T-cell (primary cell): ENCODE data around the gene APOM. TPM values are rescaled to one million over a fixed set of nuclear protein-coding genes. Genes with fewer than 3 reads are reported as not detected.

Experiments
- ATAC-seq, 4 experiments: fragments of 200-7000 bp in 3 of 4; fragments of 150-1000 bp in 1 of 4; cut with Tn5 transposase; replicated peaks in 1 of 4; 1 replicate in 3 of 4; 2 replicates in 1 of 4; pipeline ENCODE4 v1.10.0; 2021; ENCODE audit warnings: moderate library complexity in 3 of 4, mild to moderate bottlenecking in 2 of 4, moderate number of reproducible peaks in 1 of 4
- CTCF ChIA-PET, 2 donors: fragments of 300-600 bp; sonication (Branson Sonifier 250); formaldehyde crosslinking; loops; one replicate each; lab custom pipeline; 2022; ENCODE audit warnings: antibody characterized with exemption in 2 of 2; lab: Charles Lee
- POLR2A ChIA-PET, 2 donors: fragments of 300-600 bp; sonication (Branson Sonifier 250); formaldehyde crosslinking; loops; one replicate each; lab custom pipeline; 2022; ENCODE audit warnings: antibody characterized with exemption in 2 of 2; lab: Charles Lee
- DNase-seq, 35 experiments: peaks; one replicate each; pipeline versions ENCODE4 v3.0.0 to v3.0.0-alpha.2; 2013 to 2023
- H3K27ac ChIP-seq: one replicate; pipeline ENCODE4 v1.5.1; 2013; ENCODE audit warnings: low read length
- H3K27me3 ChIP-seq, 2 experiments: replicated peaks in 1 of 2; 1 replicate in 1 of 2; 2 replicates in 1 of 2; pipeline versions ENCODE4 v1.6.1 to v1.7.0; 2013; ENCODE audit warnings: low read length in 1 of 2, mixed read lengths in 1 of 2; ENCODE audit not compliant: control insufficient read depth in 2 of 2, insufficient read depth in 2 of 2; ENCODE audit errors: extremely low read depth in 1 of 2
- H3K36me3 ChIP-seq, 2 donors: 1 replicate in 1 of 2; 2 replicates in 1 of 2; pipeline versions ENCODE4 v1.6.1 to v1.7.0; 2013; ENCODE audit warnings: low read length in 1 of 2; ENCODE audit not compliant: control insufficient read depth in 2 of 2, insufficient read depth in 1 of 2; ENCODE audit errors: extremely low read depth in 1 of 2
- H3K4me1 ChIP-seq, 2 experiments: 1 replicate in 1 of 2; 2 replicates in 1 of 2; pipeline versions ENCODE4 v1.6.1 to v1.7.0; 2013; ENCODE audit warnings: low read length in 2 of 2, mixed read lengths in 1 of 2; ENCODE audit not compliant: insufficient read depth in 2 of 2, control insufficient read depth in 1 of 2; ENCODE audit errors: extremely low read depth in 1 of 2
- H3K4me3 ChIP-seq, 2 donors: 1 replicate in 1 of 2; 2 replicates in 1 of 2; pipeline versions ENCODE4 v1.5.1 to v1.7.0; 2013; ENCODE audit warnings: mild to moderate bottlenecking in 2 of 2, low read length in 1 of 2, moderate library complexity in 1 of 2; ENCODE audit not compliant: control insufficient read depth in 1 of 2; ENCODE audit errors: extremely low read depth in 1 of 2
- H3K9me3 ChIP-seq: 2 replicates; pipeline ENCODE4 v1.7.0; 2013
- H3K27ac Mint-ChIP-seq, 2 donors: one replicate each; pipeline ENCODE4 v1.8.0; 2020 to 2021; ENCODE audit warnings: mild to moderate bottlenecking in 2 of 2, mixed read lengths in 2 of 2
- H3K27me3 Mint-ChIP-seq, 2 donors: one replicate each; pipeline ENCODE4 v1.8.0; 2021 to 2022; ENCODE audit warnings: mixed read lengths in 2 of 2
- H3K36me3 Mint-ChIP-seq: one replicate; pipeline ENCODE4 v1.8.0; 2021; ENCODE audit warnings: mixed read lengths
- H3K4me1 Mint-ChIP-seq, 3 donors: one replicate each; pipeline ENCODE4 v1.8.0; 2020 to 2022; ENCODE audit warnings: mixed read lengths in 3 of 3, mild to moderate bottlenecking in 1 of 3
- H3K4me3 Mint-ChIP-seq, 3 donors: one replicate each; pipeline ENCODE4 v1.8.0; 2020 to 2022; ENCODE audit warnings: mild to moderate bottlenecking in 3 of 3, mixed read lengths in 3 of 3, moderate library complexity in 3 of 3
- H3K9me3 Mint-ChIP-seq, 3 donors: one replicate each; pipeline ENCODE4 v1.8.0; 2020 to 2022; ENCODE audit warnings: mixed read lengths in 3 of 3
- WGBS: methylation state at CpG from one replicate; pipeline ENCODE4 v1.1.5; 2013; ENCODE audit warnings: missing lambda C conversion rate; ENCODE audit not compliant: insufficient coverage; 5-methylcytosine and 5-hydroxymethylcytosine counted together
- total RNA-seq, 35 experiments: library from RNA in 6 of 35; stranded (reverse) in 6 of 35; fragments of 120-200 nt in 1 of 35; gene quantifications; one replicate each; pipeline versions ENCODE4 v1.2.1 to v1.2.4 and lab custom pipeline; 2013 to 2026

The APOM gene
- total RNA-seq, 5 donors from 2014 or later (not counting 1 experiment from before 2014, with no cell fraction given), result 1.4 to 3.6 (median 3.2) TPM

GRCh38 chr6:31663126-31663960 is 7.6 kb downstream of the APOM start:
- Mint-ChIP-seq H3K27me3 (no peaks in the 10 kb centered on the region), H3K36me3 (peaks cover 31% of the 10 kb centered on the region), H3K27ac (peak overlapping the region; percentile 98 to 99), H3K4me3 (peak overlapping the region; percentile 94 to 97 (median 95)), H3K9me3 (no peaks in the 10 kb centered on the region), H3K4me1 (peaks cover 76 to 83% (median 78%) of the 10 kb centered on the region in 3 donors)
- Histone ChIP-seq H3K4me3 (peak overlapping the region; percentile 86 to 90), H3K27me3 (no peaks in the 10 kb centered on the region), H3K36me3 (peaks cover 5 to 32% of the 10 kb centered on the region in 2 donors), H3K9me3 (no peaks in the 10 kb centered on the region), H3K4me1 (peaks cover 28 to 75% of the 10 kb centered on the region in 2 experiments), H3K27ac (no peak overlapping the region)
- WGBS, result 66% methylated on average over 5 of the region's 9 CpGs
- CTCF ChIA-PET, result interaction anchor here in 1 of 2 donors (0.6 to 1.6 kb wide), 3 partner anchors 10 to 173 kb away, joined by 3 to 9 read pairs (median 5); no protein-coding TSS in a partner anchor
- POLR2A ChIA-PET, result interaction anchor here (0.5 to 1.6 kb wide), 3 partner anchors 9 to 19 kb away, joined by 3 to 6 read pairs (median 5); no protein-coding TSS in a partner anchor
- DNase-seq (no peak), ATAC-seq (no peak)

GRCh38 chr6:31663961-31664789 is 8.5 kb downstream of the APOM start:
- no peaks in the 10 kb centered on the region for H3K27me3 ChIP-seq
- H3K36me3 ChIP-seq, result peaks cover 12 to 39% of the 10 kb centered on the region in 2 donors
- peak overlapping the region; percentile 86 to 90 for H3K4me3 ChIP-seq
- Mint-ChIP-seq H3K9me3 (no peaks in the 10 kb centered on the region), H3K27ac (peak overlapping the region; percentile 98 to 99), H3K36me3 (peaks cover 38% of the 10 kb centered on the region), H3K27me3 (no peaks in the 10 kb centered on the region), H3K4me1 (peaks cover 70 to 81% (median 74%) of the 10 kb centered on the region in 3 donors), H3K4me3 (peak overlapping the region; percentile 94 to 97 (median 95))
- CTCF ChIA-PET, result interaction anchor here (0.8 to 1.6 kb wide), 6 partner anchors 10 to 198 kb away, joined by 3 to 10 read pairs (median 4); partner anchors contain the start of genes ABHD16A (in 1 of the 2), BAG6 (in 1 of the 2) and NEU1 (in 1 of the 2)
- POLR2A ChIA-PET, result interaction anchor here (0.5 to 1.6 kb wide), 7 partner anchors 10 to 199 kb away, joined by 3 to 11 read pairs (median 5); partner anchors contain the start of genes BAG6 (in 1 of the 2) and NEU1 (in 1 of the 2)
- ATAC-seq, result no peak
- H3K4me1 ChIP-seq, result peaks cover 24 to 71% of the 10 kb centered on the region in 2 experiments
- peak in 1 of 35 experiments; percentile 34 for DNase-seq
- no peaks in the 10 kb centered on the region for H3K9me3 ChIP-seq
- peak overlapping the region; percentile 97 for H3K27ac ChIP-seq
- WGBS, result 35% methylated on average over 10 of the region's 17 CpGs

- Mint-ChIP-seq H3K4me3 (peak within 1 kb of the TSS; percentile 94 to 97 (median 95)), H3K27me3 (no peaks in the 10 kb centered on the region), H3K27ac (peak within 1 kb of the TSS; percentile 98 to 99), H3K9me3 (no peaks in the 10 kb centered on the region), H3K4me1 (peaks cover 62 to 73% (median 68%) of the 10 kb centered on the region in 3 donors), H3K36me3 (peaks cover 38% of the 10 kb centered on the region)
- WGBS, result under 1% methylated on average over 27 of the region's 39 CpGs
- H3K4me1 ChIP-seq, result peaks cover 19 to 67% of the 10 kb centered on the region in 2 experiments
- ChIA-PET POLR2A (interaction anchor here (0.6 to 1.2 kb wide), 4 partner anchors 13 to 198 kb away, joined by 3 to 11 read pairs (median 4); partner anchors contain the start of genes BAG6 (in 1 of the 2) and NEU1 (in 1 of the 2)), CTCF (interaction anchor here (0.5 to 1.1 kb wide), 7 partner anchors 11 to 198 kb away, joined by 3 to 10 read pairs (median 3); partner anchors contain the start of genes ABHD16A (in 1 of the 2), BAG6 (in 1 of the 2) and NEU1 (in 1 of the 2))
- no peaks in the 10 kb centered on the region for H3K9me3 ChIP-seq
- peak within 1 kb of the TSS; percentile 97 for H3K27ac ChIP-seq
- H3K36me3 ChIP-seq, result peaks cover 18 to 47% of the 10 kb centered on the region in 2 donors
- ATAC-seq (peak; percentile 34 to 48 (median 42)), DNase-seq (peak; percentile 77 to 97 (median 89))
- peak within 1 kb of the TSS; percentile 86 to 90 for H3K4me3 ChIP-seq
- no peaks in the 10 kb centered on the region for H3K27me3 ChIP-seq
Measured at GRCh38 chr6:31664790-31665500, 9.3 kb downstream of the APOM start, which contains the start of gene GPANK1. Gene GPANK1 (minus strand): TSS chr6:31664997. CDS start chr6:31664478, 519 bp downstream.

GRCh38 chr6:31665501-31666336 is 10.0 kb downstream of the APOM start, which contains the start of gene CSNK2B:
Gene CSNK2B (plus strand): TSS chr6:31666080. CDS start chr6:31666832, 752 bp downstream.
- Histone ChIP-seq H3K4me1 (peaks cover 19 to 63% of the 10 kb centered on the region in 2 experiments), H3K27ac (peak within 1 kb of the TSS; percentile 97), H3K36me3 (peaks cover 18 to 55% of the 10 kb centered on the region in 2 donors), H3K4me3 (peak within 1 kb of the TSS; percentile 86 to 90), H3K27me3 (no peaks in the 10 kb centered on the region), H3K9me3 (no peaks in the 10 kb centered on the region)
- under 1% methylated on average over 50 of the region's 63 CpGs for WGBS
- CTCF ChIA-PET, result interaction anchor here (0.5 to 1.2 kb wide), 7 partner anchors 13 to 220 kb away, joined by 3 to 10 read pairs (median 3); partner anchors contain the start of genes ABHD16A (in 1 of the 2), BAG6 (in 1 of the 2) and NEU1 (in 1 of the 2)
- H3K27ac Mint-ChIP-seq, result peak within 1 kb of the TSS; percentile 98 to 99
- ATAC-seq (peak; percentile 87 to 93 (median 88)), DNase-seq (peak; percentile 94 to 99 (median 98))
- peak within 1 kb of the TSS; percentile 94 to 97 (median 95) for H3K4me3 Mint-ChIP-seq
- H3K36me3 Mint-ChIP-seq, result peaks cover 43% of the 10 kb centered on the region
- H3K27me3 Mint-ChIP-seq, result no peaks in the 10 kb centered on the region
- POLR2A ChIA-PET, result interaction anchor here (0.6 to 1.2 kb wide), 4 partner anchors 14 to 197 kb away, joined by 4 to 11 read pairs (median 6); partner anchors contain the start of genes BAG6 (in 1 of the 2) and NEU1 (in 1 of the 2)
- H3K4me1 Mint-ChIP-seq, result peaks cover 57 to 69% (median 64%) of the 10 kb centered on the region in 3 donors
- H3K9me3 Mint-ChIP-seq, result no peaks in the 10 kb centered on the region
